Endothelial cell of umbilical vein (primary cell): Measurements from ENCODE around the gene SCYL1. TPM values are rescaled to one million over a fixed set of nuclear protein-coding genes. Genes with fewer than 3 reads are reported as not detected.
A peak's percentile ranks its signal among the peaks of the same experiment; 100 is the strongest.

Experiments used
- BruUV-seq: library from RNA; stranded (reverse); fragments of 400-500 nt; replicated peaks from 2 replicates; lab custom pipeline; 2021; lab: Mats Ljungman, UMichigan
- CTCF ChIA-PET: fragments of 300-600, 350-600 bp; sonication (Branson Sonifier 250); formaldehyde crosslinking; loops from one replicate; lab custom pipeline; 2021; ENCODE audit warnings: antibody characterized with exemption, inconsistent platforms; lab: Charles Lee
- POLR2A ChIA-PET: fragments of 300-600, 350-600 bp; sonication (Branson Sonifier 250); formaldehyde crosslinking; loops from one replicate; lab custom pipeline; 2021; ENCODE audit warnings: antibody characterized with exemption, inconsistent platforms; lab: Charles Lee
- DNase-seq: peaks from one replicate; pipeline ENCODE4 v3.0.0-alpha.2; 2011; ENCODE audit warnings: low read depth, low spot score
- FAIRE-seq: peaks from 2 replicates; lab custom pipeline; 2011; peaks lifted over from hg19 to GRCh38; lab: Jason Lieb, UNC
- H2AFZ ChIP-seq: 2 replicates; pipeline ENCODE4 v1.6.0; 2012; ENCODE audit warnings: low read depth, low read length, control low read depth, inconsistent platforms
- H3K27ac ChIP-seq: 2 replicates; pipeline ENCODE4 v1.5.1; 2011; ENCODE audit warnings: low read depth, mild to moderate bottlenecking, control low read depth, low read length, moderate library complexity; ENCODE audit not compliant: insufficient read depth
- H3K27me3 ChIP-seq, 2 experiments: 2 replicates each; pipeline versions ENCODE4 v1.6.0 to v1.6.1; 2011; ENCODE audit warnings: low read length in 2 of 2, mixed read lengths in 1 of 2; ENCODE audit not compliant: control insufficient read depth in 2 of 2, insufficient read depth in 2 of 2
- H3K36me3 ChIP-seq, 2 experiments: 2 replicates in 1 of 2; 3 replicates in 1 of 2; pipeline ENCODE4 v1.5.1; 2011; ENCODE audit warnings: low read length in 2 of 2, mild to moderate bottlenecking in 1 of 2, moderate library complexity in 1 of 2; ENCODE audit not compliant: control insufficient read depth in 2 of 2, insufficient read depth in 2 of 2; ENCODE audit errors: extremely low read depth in 1 of 2
- H3K4me1 ChIP-seq: 3 replicates; pipeline ENCODE4 v1.5.1; 2011; ENCODE audit warnings: mild to moderate bottlenecking, low read length; ENCODE audit not compliant: control insufficient read depth, insufficient read depth; ENCODE audit errors: extremely low read depth
- H3K4me2 ChIP-seq: 2 replicates; pipeline ENCODE4 v1.6.1; 2011; ENCODE audit warnings: low read length, control low read depth, mixed read lengths; ENCODE audit not compliant: insufficient read depth
- H3K4me3 ChIP-seq, 3 experiments: fragments of 200-600 bp in 1 of 3; sonication (generic), shearing (Covaris generic) in 1 of 3; replicated peaks in 1 of 3; 2 replicates each; pipeline ENCODE4 v1.5.1; 2011 to 2016; ENCODE audit warnings: control low read depth in 3 of 3, low read length in 3 of 3, mild to moderate bottlenecking in 2 of 3, inconsistent platforms in 1 of 3, low read depth in 1 of 3, moderate library complexity in 1 of 3; ENCODE audit not compliant: insufficient read depth in 1 of 3
- H3K79me2 ChIP-seq: 2 replicates; pipeline ENCODE4 v1.6.0; 2012; ENCODE audit warnings: low read length, inconsistent platforms; ENCODE audit not compliant: control insufficient read depth, insufficient read depth
- H3K9ac ChIP-seq: replicated peaks from 2 replicates; pipeline ENCODE3; 2011; ENCODE audit warnings: low read length, control low read depth; ENCODE audit not compliant: insufficient read depth; ENCODE audit errors: extremely low read depth
- H3K9me1 ChIP-seq: replicated peaks from 3 replicates; pipeline ENCODE4 v1.6.0; 2011; ENCODE audit warnings: mild to moderate bottlenecking, low read length; ENCODE audit not compliant: control insufficient read depth, insufficient read depth; ENCODE audit errors: extremely low read depth
- H3K9me3 ChIP-seq: replicated peaks from 2 replicates; pipeline ENCODE4 v1.5.1; 2012; ENCODE audit warnings: low read length, inconsistent platforms; ENCODE audit not compliant: control insufficient read depth, insufficient read depth
- H4K20me1 ChIP-seq: replicated peaks from 2 replicates; pipeline ENCODE3; 2011; ENCODE audit warnings: mild to moderate bottlenecking, low read length; ENCODE audit not compliant: control insufficient read depth, insufficient read depth; ENCODE audit errors: extremely low read depth
- CTCF ChIP-seq, 2 donors: IDR thresholded peaks; 1 replicate in 1 of 2; 2 replicates in 1 of 2; pipeline ENCODE4 v1.5.1; 2011; ENCODE audit warnings: low read length in 2 of 2, mild to moderate bottlenecking in 2 of 2, moderate library complexity in 2 of 2, control low read depth in 1 of 2, inconsistent platforms in 1 of 2, low read depth in 1 of 2; ENCODE audit not compliant: insufficient read depth in 1 of 2; ENCODE audit errors: extremely low read depth in 1 of 2
- EZH2 ChIP-seq: IDR thresholded peaks from 2 replicates; pipeline ENCODE4 v1.6.1; 2012; ENCODE audit warnings: borderline replicate concordance, low read depth, mild to moderate bottlenecking, moderate library complexity, low read length, inconsistent platforms; ENCODE audit not compliant: severe bottlenecking
- FOS ChIP-seq: IDR thresholded peaks from 2 replicates; pipeline ENCODE4 v1.6.1; 2011; ENCODE audit warnings: mild to moderate bottlenecking, low read length, moderate library complexity, borderline replicate concordance; ENCODE audit not compliant: insufficient read depth
- GATA2 ChIP-seq: IDR thresholded peaks from 2 replicates; pipeline ENCODE4 v1.7.0; 2011; ENCODE audit warnings: low read depth, mild to moderate bottlenecking, moderate library complexity, mixed read lengths, low read length; ENCODE audit not compliant: insufficient read length, insufficient read depth
- JUN ChIP-seq: IDR thresholded peaks from 2 replicates; pipeline ENCODE4 v1.6.1; 2011; ENCODE audit warnings: borderline replicate concordance, low read depth; ENCODE audit not compliant: insufficient read length, insufficient read depth
- MAX ChIP-seq: IDR thresholded peaks from 2 replicates; pipeline ENCODE4 v1.6.1; 2011; ENCODE audit not compliant: insufficient read depth, insufficient read length
- MYC ChIP-seq: IDR thresholded peaks from one replicate; pipeline ENCODE4 v1.6.1; 2011; ENCODE audit warnings: mild to moderate bottlenecking, low read depth, low read length
- POLR2A ChIP-seq: IDR thresholded peaks from 2 replicates; pipeline ENCODE4 v1.6.1; 2012; ENCODE audit warnings: low read depth, mild to moderate bottlenecking, control low read depth, low read length
- POLR2AphosphoS5 ChIP-seq: IDR thresholded peaks from 2 replicates; pipeline ENCODE4 v1.6.1; 2012; ENCODE audit warnings: low read depth, mild to moderate bottlenecking, control low read depth, low read length, moderate library complexity; ENCODE audit not compliant: insufficient read depth
- dilution Hi-C: fragments of 300-500 bp; cut with MboI; formaldehyde crosslinking; loops from one replicate; pipeline ENCODE4 v1.15.0; 2019; ENCODE audit warnings: low sequenced_read_pairs; ENCODE audit not compliant: extremely low pct_ligation_motif_present
- intact Hi-C: fragments of 100-400 bp; cut with micrococcal nuclease; formaldehyde crosslinking; loops from one replicate; pipeline ENCODE4 v1.10.0; 2022
- polyA plus RNA-seq, 4 experiments: library from polyadenylated mRNA; depleted of rRNA in 3 of 4; stranded (reverse) in 3 of 4; unstranded in 1 of 4; fragments of >200 nt; gene quantifications; 2 replicates each; pipeline versions ENCODE4 v1.2.1 to v1.2.3, GENCODE V29; 2011 to 2012; ENCODE audit warnings: missing spikeins in 1 of 4
- total RNA-seq: library from RNA; stranded (reverse); gene quantifications from 2 replicates; pipeline ENCODE4 v1.2.3, GENCODE V29; 2021

The SCYL1 gene
- total and polyA plus RNA-seq, 2 donors (not counting 3 experiments of a cell fraction or from before 2014, with no cell fraction given) = 88.2 to 126 TPM

GRCh38 chr11:65576232-65576866, 51.5 kb downstream of the SCYL1 start:
- TF ChIP-seq MAX = no peak
- TF ChIP-seq FOS = no peak
- no peak for TF ChIP-seq POLR2AphosphoS5
- no peak for TF ChIP-seq CTCF (IDR thresholded peaks at IDR 0.05; ENCODE audit: extremely low read depth in 1 of 2, insufficient read depth in 1 of 2, low read depth in 1 of 2, low read length in 2 of 2)
- TF ChIP-seq JUN = no peak
- no peak for TF ChIP-seq GATA2
- no peak for TF ChIP-seq POLR2A
- TF ChIP-seq EZH2 = no peak
- no peak for TF ChIP-seq MYC
- BruUV-seq = no TSS peak
- Histone ChIP-seq H3K4me1 (peaks cover 43% of the 10 kb centered on the region), H3K9me3 (no peaks in the 10 kb centered on the region), H3K9ac (peak overlapping the region; percentile 20), H3K27ac (no peak overlapping the region), H3K36me3 (no peaks in the 10 kb centered on the region), H3K27me3 (no peaks in the 10 kb centered on the region), H3K79me2 (peaks cover 15% of the 10 kb centered on the region), H3K9me1 (no peaks in the 10 kb centered on the region), H3K4me3 (peak overlapping the region; percentile 16 to 34 (median 23)), H4K20me1 (no peaks in the 10 kb centered on the region), H2AFZ (no peak overlapping the region), H3K4me2 (peak overlapping the region; percentile 41)
- FAIRE-seq (peak; percentile 33), DNase-seq (no peak)
- POLR2A ChIA-PET = interaction anchor here (1.1 kb wide), 1 partner anchor 17 kb away, joined by 3 read pairs; no protein-coding TSS in a partner anchor
- intact Hi-C loops (no loop called here), dilution Hi-C loops (no loop called here)
- CTCF ChIA-PET = interaction anchor here (1.4 to 9.7 kb wide), 3 partner anchors 14 to 51 kb away, joined by 3 to 167 read pairs (median 22); no protein-coding TSS in a partner anchor
